Activated CD8-positive, alpha-beta T cell treated with anti-CD3 and anti-CD28 coated beads, Interleukin-2, amount 10 ng/mL, durations not matched to agents 7 days and 5 days (primary cell): ENCODE results near the gene UFD1. TPM values are rescaled to one million over a fixed set of nuclear protein-coding genes. Genes with fewer than 3 reads are reported as not detected.
A peak's percentile ranks its signal among the peaks of the same experiment; 100 is the strongest.

ENCODE experiments used
- ATAC-seq: fragments of 150-1000 bp; cut with Tn5 transposase; one replicate; pipeline ENCODE4 v1.10.0; 2021; ENCODE audit warnings: moderate library complexity
- CTCF ChIA-PET: fragments of 350-600 bp; sonication (Branson Sonifier 250); formaldehyde crosslinking; loops from one replicate; lab custom pipeline; 2021; ENCODE audit warnings: antibody characterized with exemption; lab: Charles Lee
- POLR2A ChIA-PET: fragments of 350-600 bp; sonication (Branson Sonifier 250); formaldehyde crosslinking; loops from one replicate; lab custom pipeline; 2021; ENCODE audit warnings: antibody characterized with exemption; lab: Charles Lee
- DNase-seq: peaks from one replicate; pipeline ENCODE4 v3.0.0-alpha.2; 2020
- H3K27ac Mint-ChIP-seq: one replicate; pipeline ENCODE4 v1.8.0; 2021; ENCODE audit warnings: mild to moderate bottlenecking, mixed read lengths
- H3K27me3 Mint-ChIP-seq: one replicate; pipeline ENCODE4 v1.8.0; 2021; ENCODE audit warnings: low read depth, mixed read lengths
- H3K36me3 Mint-ChIP-seq: one replicate; pipeline ENCODE4 v1.8.0; 2021; ENCODE audit warnings: low read depth, mixed read lengths
- H3K4me1 Mint-ChIP-seq: one replicate; pipeline ENCODE4 v1.8.0; 2021; ENCODE audit warnings: low read depth, mixed read lengths
- H3K4me3 Mint-ChIP-seq: one replicate; pipeline ENCODE4 v1.8.0; 2021; ENCODE audit warnings: mild to moderate bottlenecking, mixed read lengths
- H3K9me3 Mint-ChIP-seq: one replicate; pipeline ENCODE4 v1.8.0; 2022; ENCODE audit warnings: mixed read lengths; ENCODE audit not compliant: insufficient read depth
- total RNA-seq, 2 experiments: library from RNA; stranded (reverse); gene quantifications; one replicate each; pipeline ENCODE4 v1.2.3, GENCODE V29; 2021

Gene UFD1
- total RNA-seq, 2 experiments from 2014 or later = 94.3 to 97.2 TPM

DNA sequence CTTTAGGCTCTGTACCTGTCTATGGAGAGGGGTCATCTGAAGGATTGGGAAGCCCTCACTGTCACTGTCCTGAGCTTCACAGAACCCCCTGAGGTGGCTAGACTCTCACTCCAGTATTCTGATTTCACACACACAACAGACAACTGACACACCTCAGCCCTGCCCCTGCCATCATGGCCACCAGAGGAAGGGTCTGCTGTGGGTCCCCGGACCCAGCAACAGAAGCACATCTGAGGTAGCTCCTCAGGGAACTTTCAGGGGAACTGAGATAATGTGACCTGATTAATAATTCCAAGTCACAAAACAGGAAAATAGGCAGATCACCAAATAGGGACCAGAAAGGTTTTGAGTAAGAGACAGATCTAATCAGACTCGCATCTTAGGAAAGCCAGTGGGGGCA lies 24.0 kb downstream of the UFD1 start:
- DNase-seq = no peak
- POLR2A ChIA-PET = no interaction called here
- H3K27me3 Mint-ChIP-seq = no peaks in the 10 kb centered on the region
- H3K4me1 Mint-ChIP-seq = no peaks in the 10 kb centered on the region
- CTCF ChIA-PET = no interaction called here
- no peak overlapping the region for H3K27ac Mint-ChIP-seq
- H3K9me3 Mint-ChIP-seq = no peaks in the 10 kb centered on the region
- no peak overlapping the region for H3K4me3 Mint-ChIP-seq
- peaks cover 64% of the 10 kb centered on the region for H3K36me3 Mint-ChIP-seq
- ATAC-seq = no peak

DNA sequence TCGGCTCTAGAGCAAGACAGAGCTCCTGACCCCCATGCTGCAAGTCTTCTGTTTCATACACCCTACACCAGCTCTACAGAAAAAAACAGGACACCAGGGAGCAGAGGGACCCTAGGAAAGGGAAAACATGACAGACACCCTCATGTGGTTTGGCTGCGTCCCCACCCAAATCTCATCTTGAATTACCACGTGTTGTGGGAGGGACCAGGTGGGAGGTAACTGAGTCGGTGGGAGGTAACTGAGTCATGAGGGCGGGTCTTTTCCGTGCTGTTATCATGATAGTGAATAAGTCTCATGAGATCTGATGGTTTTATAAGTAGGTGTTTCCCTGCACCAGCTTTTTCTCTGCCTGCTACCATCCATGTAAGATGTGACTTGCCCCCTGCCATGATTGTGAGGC lies 24.8 kb downstream of the UFD1 start:
- ChIA-PET POLR2A (no interaction called here), CTCF (no interaction called here)
- Mint-ChIP-seq H3K4me1 (peaks cover 4% of the 10 kb centered on the region), H3K36me3 (peaks cover 66% of the 10 kb centered on the region), H3K4me3 (no peak overlapping the region), H3K27me3 (no peaks in the 10 kb centered on the region), H3K9me3 (no peaks in the 10 kb centered on the region), H3K27ac (no peak overlapping the region)
- ATAC-seq (no peak), DNase-seq (no peak)

DNA sequence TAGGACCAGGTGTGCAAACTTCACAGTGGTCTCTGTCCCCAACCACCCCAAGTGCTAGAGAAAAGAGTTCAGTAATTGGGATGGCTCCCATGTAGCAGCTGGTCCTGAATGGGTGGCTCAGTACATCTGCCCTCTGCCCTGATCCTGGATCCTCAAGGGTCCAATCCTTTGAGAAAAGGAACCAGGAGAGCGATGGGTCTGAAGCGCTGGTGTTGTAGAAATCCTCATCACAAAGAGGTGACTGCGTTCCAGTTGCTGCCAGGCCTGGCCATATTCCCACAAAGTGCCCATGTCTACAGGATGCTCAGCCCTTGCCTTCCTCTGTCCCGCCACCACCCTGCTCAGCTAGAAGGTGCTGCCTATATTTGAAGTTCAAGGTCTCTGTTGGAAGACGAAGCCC lies 25.3 kb downstream of the UFD1 start:
- Mint-ChIP-seq H3K27ac (no peak overlapping the region), H3K9me3 (no peaks in the 10 kb centered on the region), H3K4me3 (no peak overlapping the region), H3K36me3 (peaks cover 66% of the 10 kb centered on the region), H3K27me3 (no peaks in the 10 kb centered on the region), H3K4me1 (peaks cover 8% of the 10 kb centered on the region)
- POLR2A ChIA-PET = no interaction called here
- DNase-seq (no peak), ATAC-seq (no peak)
- CTCF ChIA-PET = no interaction called here

DNA sequence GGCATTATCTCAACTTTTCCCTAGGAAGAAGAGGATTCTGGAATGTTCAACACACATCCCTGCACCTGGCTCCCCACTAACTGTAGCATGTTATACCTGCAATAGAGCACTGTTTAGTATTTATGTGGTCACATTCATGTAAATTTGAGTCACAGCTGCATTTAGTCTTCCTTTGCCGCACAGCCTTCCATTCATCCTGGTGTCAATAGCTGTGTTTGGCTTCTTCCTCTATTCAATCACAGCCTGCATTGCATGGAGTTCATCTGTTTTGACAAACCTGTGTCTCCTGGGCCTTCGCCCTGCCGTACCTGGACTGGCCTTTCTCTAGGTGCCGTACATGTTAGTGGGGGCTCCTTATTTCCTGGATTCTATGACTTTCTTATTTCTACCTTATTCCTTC lies 27.4 kb downstream of the UFD1 start:
- Mint-ChIP-seq H3K27me3 (no peaks in the 10 kb centered on the region), H3K36me3 (peaks cover 62% of the 10 kb centered on the region), H3K4me1 (peaks cover 19% of the 10 kb centered on the region), H3K4me3 (no peak overlapping the region), H3K27ac (no peak overlapping the region), H3K9me3 (no peaks in the 10 kb centered on the region)
- DNase-seq (no peak), ATAC-seq (no peak)
- POLR2A ChIA-PET = interaction anchor here (1.4 kb wide), 1 partner anchor 20 kb away, joined by 4 read pairs; the partner anchor contains the start of gene HIRA
- CTCF ChIA-PET = interaction anchor here (0.9 to 1.5 kb wide), 4 partner anchors 10 to 179 kb away, joined by 3 to 5 read pairs (median 3); partner anchors contain the start of genes CDC45 and UFD1

DNA sequence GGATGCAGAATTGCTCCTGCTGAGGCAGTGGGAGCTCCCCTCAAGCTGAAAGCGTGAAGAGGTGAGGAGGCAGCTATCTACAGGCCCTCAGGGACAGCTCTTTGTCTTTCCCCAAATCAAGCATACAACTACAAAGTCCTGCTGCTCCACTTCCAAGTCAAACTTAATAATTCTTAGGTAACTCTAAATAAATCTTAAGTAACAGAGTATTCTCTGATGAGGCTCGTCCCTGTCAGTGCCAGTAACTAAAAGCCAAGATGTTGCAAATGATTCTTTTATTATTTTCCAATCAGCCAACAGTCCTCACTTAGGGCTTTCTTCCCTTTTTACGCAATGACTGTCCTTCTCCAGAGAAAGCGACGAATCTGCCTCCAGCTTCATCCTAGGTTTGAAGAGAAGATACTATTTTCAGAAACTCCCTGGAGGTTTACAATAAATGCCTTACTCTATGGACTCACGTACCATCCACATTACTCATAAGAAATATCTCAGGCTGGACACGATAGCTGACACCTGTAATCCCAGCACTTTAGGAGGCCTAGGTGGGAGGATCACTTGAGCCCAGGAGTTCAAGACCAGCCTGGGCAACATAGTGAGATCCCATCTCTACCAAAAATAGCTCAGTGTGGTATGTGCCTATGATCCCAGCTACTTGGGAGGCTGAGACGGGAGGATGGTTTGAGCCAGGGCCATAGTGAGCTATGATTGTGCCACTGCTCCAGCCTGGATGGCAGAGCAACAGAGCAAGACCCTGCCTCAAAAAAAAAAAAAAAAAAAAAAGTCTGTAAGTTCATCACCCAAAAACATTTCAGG lies 28.4 kb downstream of the UFD1 start:
- ATAC-seq (no peak), DNase-seq (no peak)
- Mint-ChIP-seq H3K36me3 (peaks cover 61% of the 10 kb centered on the region), H3K27me3 (no peaks in the 10 kb centered on the region), H3K9me3 (no peaks in the 10 kb centered on the region), H3K27ac (peak overlapping the region; percentile 8), H3K4me3 (no peak overlapping the region), H3K4me1 (peaks cover 24% of the 10 kb centered on the region)
- POLR2A ChIA-PET = interaction anchor here (0.6 to 1.4 kb wide), 2 partner anchors 14 to 19 kb away, joined by 3 to 4 read pairs; partner anchors contain the start of gene HIRA
- CTCF ChIA-PET = interaction anchor here (0.9 to 1.5 kb wide), 7 partner anchors 11 to 271 kb away, joined by 3 to 7 read pairs (median 3); partner anchors contain the start of genes CDC45, HIRA and UFD1

DNA sequence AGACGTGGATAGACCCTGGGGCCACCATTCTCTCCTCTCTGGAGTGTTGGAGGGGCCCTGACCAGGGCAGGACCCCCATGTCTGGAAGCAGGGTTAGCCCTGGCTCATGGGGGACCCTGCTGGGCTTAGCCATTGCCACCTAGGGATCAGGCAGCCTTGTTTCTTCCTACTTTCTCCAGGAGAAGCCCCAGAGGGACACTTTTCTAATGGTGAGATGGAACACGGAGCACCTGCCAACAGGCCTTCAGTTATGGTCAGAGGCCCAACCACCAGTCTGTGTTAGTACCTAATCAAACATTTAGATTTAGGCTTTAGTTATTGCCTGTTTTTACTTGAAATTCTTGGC lies 29.6 kb downstream of the UFD1 start:
- no peak for DNase-seq
- ATAC-seq = no peak
- ChIA-PET POLR2A (no interaction called here), CTCF (interaction anchor here (1.1 kb wide), 1 partner anchor 270 kb away, joined by 4 read pairs; no protein-coding TSS in a partner anchor)
- H3K27me3 Mint-ChIP-seq = no peaks in the 10 kb centered on the region
- peak overlapping the region; percentile 42 for H3K27ac Mint-ChIP-seq
- H3K4me1 Mint-ChIP-seq = peaks cover 33% of the 10 kb centered on the region
- H3K36me3 Mint-ChIP-seq = peaks cover 55% of the 10 kb centered on the region
- no peaks in the 10 kb centered on the region for H3K9me3 Mint-ChIP-seq
- H3K4me3 Mint-ChIP-seq = peak overlapping the region; percentile 22

DNA sequence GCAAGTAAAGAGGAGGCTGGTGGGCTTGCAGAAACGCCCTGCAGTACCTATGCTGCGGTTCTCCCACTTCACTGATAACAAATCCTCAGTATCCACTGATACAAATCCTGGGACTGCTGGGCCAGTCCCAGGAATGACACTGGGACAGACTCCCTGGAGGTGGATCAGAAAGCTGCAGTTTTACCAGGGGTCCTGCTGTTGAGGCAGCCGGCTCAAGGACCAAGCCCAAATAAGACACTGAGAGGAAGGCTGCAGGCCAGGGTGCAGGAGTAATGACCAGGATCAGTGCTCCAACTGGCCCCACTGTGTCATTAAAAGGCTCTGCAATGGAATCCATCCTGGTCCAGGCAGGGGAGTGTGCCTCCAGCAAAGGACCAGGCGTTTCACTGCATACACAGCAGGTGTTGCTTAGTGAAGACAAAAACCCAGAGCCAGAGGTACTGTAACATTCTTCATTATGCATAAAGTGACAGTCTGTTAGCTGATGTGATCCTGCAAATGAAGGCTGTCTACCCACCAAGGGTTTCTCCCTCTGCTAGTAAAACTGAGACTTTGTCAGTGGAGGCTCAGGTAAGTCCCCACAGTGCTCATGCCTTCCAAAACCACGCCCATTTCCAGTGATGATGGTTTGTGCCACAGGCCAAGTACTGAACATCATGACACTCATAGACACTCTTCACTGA lies 30.1 kb downstream of the UFD1 start:
- Mint-ChIP-seq H3K9me3 (no peaks in the 10 kb centered on the region), H3K36me3 (peaks cover 53% of the 10 kb centered on the region), H3K27ac (peak overlapping the region; percentile 69), H3K4me3 (peak overlapping the region; percentile 88), H3K27me3 (no peaks in the 10 kb centered on the region), H3K4me1 (peaks cover 36% of the 10 kb centered on the region)
- DNase-seq = peak; percentile 36
- no peak for ATAC-seq
- ChIA-PET POLR2A (interaction anchor here (0.7 to 6.0 kb wide), 2 partner anchors 16 to 31 kb away, joined by 3 to 67 read pairs; partner anchors contain the start of genes CDC45, HIRA and MRPL40), CTCF (no interaction called here)

DNA sequence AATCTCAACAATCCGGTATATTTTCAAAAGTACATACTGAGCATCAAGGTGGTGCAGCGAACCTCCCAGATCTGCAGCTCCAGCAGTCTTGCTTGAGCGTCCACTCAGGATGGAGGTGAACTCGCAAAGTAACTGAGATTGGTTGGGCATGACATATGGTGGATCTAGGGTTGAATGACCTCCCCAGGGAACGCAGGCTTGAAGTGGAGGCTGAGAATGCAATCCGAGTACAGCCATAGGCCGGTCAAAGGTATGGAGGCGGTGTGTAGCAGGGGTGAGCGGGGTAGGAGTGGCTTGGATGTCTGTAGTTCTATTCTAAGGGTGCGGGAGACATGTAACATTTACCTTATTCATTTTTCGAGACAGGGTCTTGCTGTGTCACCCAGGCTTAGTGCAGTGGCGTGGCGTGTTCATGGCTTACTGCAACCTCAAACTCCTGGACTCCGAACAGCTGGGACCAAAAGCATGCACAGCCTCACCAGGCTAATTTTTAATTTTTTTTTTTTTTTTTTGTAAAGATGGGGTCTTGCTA lies 30.9 kb downstream of the UFD1 start:
- peak; percentile 29 for ATAC-seq
- Mint-ChIP-seq H3K27ac (peak overlapping the region; percentile 94), H3K27me3 (no peaks in the 10 kb centered on the region), H3K4me3 (peak overlapping the region; percentile 88), H3K9me3 (no peaks in the 10 kb centered on the region), H3K36me3 (peaks cover 52% of the 10 kb centered on the region), H3K4me1 (peaks cover 38% of the 10 kb centered on the region)
- DNase-seq = peak; percentile 53
- ChIA-PET CTCF (interaction anchor here (1.5 kb wide), 1 partner anchor 15 kb away, joined by 3 read pairs; no protein-coding TSS in a partner anchor), POLR2A (interaction anchor here (0.6 to 6.0 kb wide), 3 partner anchors 15 to 500 kb away, joined by 3 to 67 read pairs (median 7); partner anchors contain the start of genes CDC45, HIRA, MRPL40 and UFD1)

DNA sequence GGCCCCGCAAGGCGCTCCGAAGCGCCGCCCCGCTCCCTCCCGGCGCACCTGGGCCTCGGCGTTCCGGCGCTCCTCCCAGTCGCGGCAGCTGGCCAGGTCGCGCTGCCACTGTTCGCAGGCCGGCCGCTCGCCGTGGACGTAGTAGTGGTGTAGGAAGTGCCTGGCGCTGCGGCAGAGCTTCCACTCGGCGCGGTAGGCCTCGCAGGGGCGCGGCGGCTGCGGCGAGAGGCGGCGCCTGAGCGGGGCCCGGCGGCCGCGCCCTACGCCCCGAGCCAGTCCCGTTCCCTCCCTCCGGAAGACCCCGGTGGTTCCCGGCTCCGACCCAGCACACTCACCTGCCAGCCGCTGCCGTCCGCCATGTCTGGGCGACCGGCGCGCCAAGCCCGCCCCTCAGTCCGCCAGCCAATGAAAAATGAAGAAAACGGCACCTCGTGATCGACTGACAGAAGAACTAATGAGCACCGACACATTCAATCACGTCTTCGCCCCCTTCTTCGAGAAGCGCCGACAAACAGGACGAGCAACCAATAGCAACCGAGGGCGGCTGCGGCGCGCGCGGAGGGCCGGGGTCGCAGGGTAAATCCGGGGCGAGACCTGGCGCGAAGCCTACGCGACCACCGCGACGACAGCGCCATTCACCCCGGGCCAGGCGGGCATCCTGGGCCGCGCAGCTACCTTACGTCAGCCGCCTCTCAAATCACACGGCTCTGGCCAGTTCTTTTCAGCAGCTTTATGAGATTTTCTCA lies 31.5 kb downstream of the UFD1 start, which contains the start of gene C22orf39:
C22orf39 (minus strand) TSS at position 382 of the 746 bp plus-strand sequence; CDS start at position 359, 23 bp downstream.
- no peaks in the 10 kb centered on the region for H3K27me3 Mint-ChIP-seq
- H3K36me3 Mint-ChIP-seq = peaks cover 50% of the 10 kb centered on the region
- peak; percentile 93 for ATAC-seq
- H3K4me3 Mint-ChIP-seq = peak within 1 kb of the TSS; percentile 88
- no peaks in the 10 kb centered on the region for H3K9me3 Mint-ChIP-seq
- POLR2A ChIA-PET = interaction anchor here (0.5 to 6.0 kb wide), 8 partner anchors 15 to 499 kb away, joined by 3 to 67 read pairs (median 4); partner anchors contain the start of genes CDC45, HIRA, MRPL40 and UFD1
- DNase-seq = peak; percentile 93
- CTCF ChIA-PET = interaction anchor here (1.5 to 1.8 kb wide), 2 partner anchors 14 to 32 kb away, joined by 3 to 4 read pairs; partner anchors contain the start of gene CDC45
- peaks cover 39% of the 10 kb centered on the region for H3K4me1 Mint-ChIP-seq
- peak within 1 kb of the TSS; percentile 94 for H3K27ac Mint-ChIP-seq

DNA sequence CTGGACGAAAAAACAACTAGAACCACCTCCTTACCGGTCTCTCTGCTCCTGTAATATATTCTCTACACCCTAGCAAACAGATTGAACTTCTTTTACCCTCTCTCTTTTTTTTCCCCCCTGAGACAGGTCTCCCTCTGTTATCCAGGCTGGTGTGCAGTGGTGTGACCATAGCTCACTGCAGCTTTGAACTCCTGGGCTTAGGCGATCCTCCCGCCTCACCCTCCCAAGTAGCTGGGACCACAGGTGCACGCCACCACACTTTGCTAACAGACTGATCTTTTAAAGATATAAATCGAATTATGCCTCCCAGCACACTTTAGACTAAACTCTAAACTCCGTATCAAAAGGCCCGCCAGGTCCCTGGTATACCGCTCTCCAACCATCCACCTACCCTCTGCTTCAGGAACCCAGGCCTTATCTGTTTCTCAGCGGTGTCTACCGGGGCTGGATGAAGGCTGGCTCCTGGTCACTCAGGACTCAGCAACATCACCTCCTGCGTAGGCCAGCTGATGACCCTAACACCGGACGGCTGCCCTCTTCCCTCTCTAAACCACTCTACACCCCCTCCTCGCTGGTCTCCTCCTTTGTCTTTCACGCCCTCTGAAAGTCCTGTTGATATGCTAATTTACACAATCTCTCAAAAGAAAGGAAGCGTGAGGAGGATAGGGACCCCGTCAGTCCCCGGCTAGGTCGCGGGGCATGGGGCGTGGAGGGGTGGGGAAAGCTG lies 32.2 kb downstream of the UFD1 start:
- ChIA-PET CTCF (interaction anchor here (1.5 to 2.4 kb wide), 3 partner anchors 13 to 33 kb away, joined by 3 to 8 read pairs (median 4); partner anchors contain the start of gene CDC45), POLR2A (interaction anchor here (0.5 to 6.0 kb wide), 7 partner anchors 14 to 195 kb away, joined by 3 to 67 read pairs (median 5); partner anchors contain the start of genes CDC45, HIRA, MRPL40 and UFD1)
- Mint-ChIP-seq H3K27me3 (no peaks in the 10 kb centered on the region), H3K4me3 (peak overlapping the region; percentile 88), H3K9me3 (no peaks in the 10 kb centered on the region), H3K4me1 (peaks cover 39% of the 10 kb centered on the region), H3K27ac (peak overlapping the region; percentile 94), H3K36me3 (peaks cover 48% of the 10 kb centered on the region)
- no peak for ATAC-seq
- DNase-seq = peak; percentile 31
